ENCODE measurements around the gene STXBP4.

The STXBP4 gene

GRCh38 chr17:54971901-54972300 lies 3.3 kb downstream of the STXBP4 start:
- DNase-seq, result no peak

GRCh38 chr17:54972406-54973138 lies 4.0 kb downstream of the STXBP4 start:
- no peak for DNase-seq

- DNase-seq, result no peak
Observed at GRCh38 chr17:54974759-54975158, 6.2 kb downstream of the STXBP4 start.

GRCh38 chr17:54976316-54976715 lies 7.8 kb downstream of the STXBP4 start:
- no peak for DNase-seq

- no peak for DNase-seq
Observed at GRCh38 chr17:54977744-54978143, 9.2 kb downstream of the STXBP4 start.

- DNase-seq, result no peak
Observed at GRCh38 chr17:54979657-54980056, 11.1 kb downstream of the STXBP4 start.

- no peak for DNase-seq
Observed at GRCh38 chr17:54980375-54980774, 11.8 kb downstream of the STXBP4 start.

- DNase-seq, result no peak
Observed at GRCh38 chr17:54982399-54982798, 13.8 kb downstream of the STXBP4 start.

GRCh38 chr17:54983260-54983659 lies 14.7 kb downstream of the STXBP4 start:
- no peak for DNase-seq

- no peak for DNase-seq
Observed at GRCh38 chr17:54985476-54985875, 16.9 kb downstream of the STXBP4 start.

- DNase-seq, result no peak
Observed at GRCh38 chr17:54990118-54990517, 21.6 kb downstream of the STXBP4 start.

- no peak for DNase-seq
Observed at GRCh38 chr17:54991567-54991966, 23.0 kb downstream of the STXBP4 start.

- peak in 1 of 5 donors; percentile 43 for DNase-seq
Observed at GRCh38 chr17:54992797-54993639, 24.5 kb downstream of the STXBP4 start.

- DNase-seq, result no peak
Observed at GRCh38 chr17:54996441-54996840, 27.9 kb downstream of the STXBP4 start.

GRCh38 chr17:55002458-55002857 lies 33.9 kb downstream of the STXBP4 start:
- DNase-seq, result no peak

- no peak for DNase-seq
Observed at GRCh38 chr17:55004484-55004883, 35.9 kb downstream of the STXBP4 start.

GRCh38 chr17:55005520-55005919 lies 37.0 kb downstream of the STXBP4 start:
- DNase-seq, result peak in 1 of 5 donors; percentile 17

GRCh38 chr17:55023626-55024025 lies 55.1 kb downstream of the STXBP4 start:
- DNase-seq, result no peak

- peak in 1 of 5 donors; percentile 39 for DNase-seq
Observed at GRCh38 chr17:55037828-55038227, 69.3 kb downstream of the STXBP4 start.

GRCh38 chr17:55038291-55038690 lies 69.7 kb downstream of the STXBP4 start:
- no peak for DNase-seq

GRCh38 chr17:55040611-55041010 lies 72.0 kb downstream of the STXBP4 start:
- DNase-seq, result no peak

GRCh38 chr17:55053855-55054254 lies 85.3 kb downstream of the STXBP4 start:
- no peak for DNase-seq

- DNase-seq, result no peak
Observed at GRCh38 chr17:55054429-55054828, 85.9 kb downstream of the STXBP4 start.

- no peak for DNase-seq
Observed at GRCh38 chr17:55056526-55056925, 88.0 kb downstream of the STXBP4 start.
